Non-pigmented ciliary epithelial cell (primary cell): ENCODE measurements around the gene MRPS27.
A peak's percentile ranks its signal among the peaks of the same experiment; 100 is the strongest.
"Not testable (repeated sequence)": the region's sequence is repeated elsewhere in the genome, so short reads cannot be mapped to it uniquely, and the experiment has no call there.

Experiments
- DNase-seq: peaks from one replicate; pipeline ENCODE4 v3.0.0-alpha.2; 2010; ENCODE audit warnings: low read depth

MRPS27 gene

DNA sequence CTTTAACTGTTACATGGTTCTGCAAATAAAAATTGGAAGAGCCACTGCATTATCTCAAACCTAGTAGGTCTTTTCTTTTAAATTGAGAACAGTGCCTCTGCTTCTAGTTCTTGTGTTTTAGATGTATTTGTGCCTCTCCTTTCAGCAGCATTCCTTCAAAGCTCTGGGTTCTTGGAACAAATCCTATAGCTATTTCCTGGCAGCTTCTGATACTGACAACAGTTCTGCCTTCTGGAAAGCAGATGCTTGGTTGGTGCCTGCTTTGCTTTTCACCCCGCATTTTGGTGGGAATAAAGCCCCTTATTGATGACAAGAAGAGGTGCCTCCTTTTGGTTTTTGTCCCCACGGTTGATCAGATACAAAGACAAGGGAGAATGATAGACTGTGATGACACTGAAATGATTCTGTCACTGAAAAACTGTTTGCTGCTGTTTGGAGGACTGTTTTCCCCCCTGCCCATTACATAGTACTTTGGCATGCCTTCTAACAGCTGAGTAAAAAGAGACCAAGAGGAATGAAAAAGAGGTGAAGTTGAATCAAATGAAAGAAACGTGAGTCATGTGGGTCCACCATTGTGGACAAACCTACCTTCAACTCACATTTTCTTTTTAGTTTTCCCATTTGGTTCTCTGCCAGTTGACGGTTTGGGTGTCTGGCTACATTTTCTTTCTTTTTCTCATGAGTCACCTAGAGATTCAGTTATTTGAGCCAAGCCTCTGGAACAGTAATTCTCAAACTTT is 5.7 kb upstream of the MRPS27 start:
- no peak for DNase-seq

DNA sequence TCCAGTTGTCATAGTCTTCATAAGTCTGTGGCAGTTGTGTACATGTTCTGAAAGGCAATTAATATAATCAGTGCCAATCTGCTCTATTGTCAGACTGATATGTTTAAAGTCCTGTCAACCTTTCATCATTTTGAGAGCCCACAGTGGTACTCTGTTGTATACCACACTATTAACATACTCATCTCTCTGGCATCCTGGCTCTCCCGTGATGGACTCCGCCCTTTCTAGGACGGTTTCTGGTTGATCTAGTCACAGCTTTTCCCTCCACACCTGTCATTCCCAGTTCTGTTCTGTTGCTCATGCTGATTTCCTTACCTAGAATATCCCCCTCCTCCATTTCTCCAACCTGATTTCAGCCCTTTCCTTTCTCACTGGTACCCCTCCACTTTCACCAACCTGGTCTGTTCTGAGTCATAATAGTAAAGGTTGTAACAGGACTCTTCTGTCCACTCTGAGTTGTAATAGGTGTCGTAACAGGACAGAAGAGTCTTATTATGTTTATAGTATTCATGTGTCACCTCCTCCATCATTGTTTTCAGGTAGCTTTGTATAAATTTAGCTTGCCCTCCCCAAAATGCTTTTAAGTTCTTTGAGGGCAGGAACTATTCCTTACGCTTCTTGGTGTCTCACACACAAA is 4.3 kb upstream of the MRPS27 start:
- no peak for DNase-seq

DNA sequence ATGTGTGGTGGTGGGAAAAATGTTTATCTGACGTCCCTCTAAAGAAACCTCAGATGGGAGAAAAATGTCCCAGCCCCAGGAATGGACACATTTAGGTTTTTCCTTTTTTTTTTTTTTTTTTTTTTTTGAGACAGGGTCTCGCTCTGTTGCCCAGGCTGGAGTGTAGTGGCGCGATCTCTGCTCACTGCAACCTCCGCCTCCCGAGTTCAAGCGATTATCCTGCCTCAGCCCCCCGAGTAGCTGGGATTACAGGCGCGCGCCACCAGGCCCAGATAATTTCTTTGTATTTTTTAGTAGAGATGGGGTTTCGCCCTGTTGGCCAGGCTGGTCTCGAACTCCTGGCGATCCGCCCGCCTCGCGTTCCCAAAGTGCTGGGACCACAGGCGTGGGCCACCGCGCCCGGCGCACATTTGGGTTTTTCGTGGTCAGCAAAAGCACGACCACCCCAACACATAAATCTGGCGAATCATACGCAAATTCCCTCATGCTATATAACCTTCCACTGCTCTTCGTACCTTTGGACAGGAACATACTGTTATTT is 535 bp downstream of the MRPS27 start:
- DNase-seq, result not testable (repeated sequence)

DNA sequence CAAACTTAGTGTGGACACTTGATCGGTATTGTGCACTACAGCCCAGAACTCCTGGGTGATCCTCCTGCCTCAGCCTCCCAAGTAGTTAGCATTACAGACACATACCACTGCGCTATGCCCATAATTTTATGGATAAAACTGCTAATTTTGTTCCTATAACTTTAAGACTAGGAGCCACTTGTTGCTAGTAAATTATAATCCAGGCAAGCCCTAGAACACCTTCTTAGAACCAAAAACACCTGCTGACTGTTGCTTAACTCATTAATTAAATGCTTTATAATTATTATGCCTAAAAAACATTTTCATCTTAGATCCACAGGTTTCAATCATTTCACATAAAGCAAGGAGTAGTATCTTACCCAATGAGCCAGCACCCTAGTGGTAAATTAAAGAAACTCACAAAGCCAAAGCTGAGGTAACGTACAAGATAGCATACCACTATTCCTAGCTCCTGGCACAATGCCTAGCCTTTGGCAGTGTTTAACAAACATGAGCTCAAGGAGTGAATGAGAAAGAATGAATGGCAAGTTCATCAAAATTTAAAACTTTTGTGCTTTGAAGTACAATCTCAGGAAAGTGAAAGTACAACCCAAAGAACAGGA is 5.4 kb downstream of the MRPS27 start:
- DNase-seq, result peak; percentile 60

DNA sequence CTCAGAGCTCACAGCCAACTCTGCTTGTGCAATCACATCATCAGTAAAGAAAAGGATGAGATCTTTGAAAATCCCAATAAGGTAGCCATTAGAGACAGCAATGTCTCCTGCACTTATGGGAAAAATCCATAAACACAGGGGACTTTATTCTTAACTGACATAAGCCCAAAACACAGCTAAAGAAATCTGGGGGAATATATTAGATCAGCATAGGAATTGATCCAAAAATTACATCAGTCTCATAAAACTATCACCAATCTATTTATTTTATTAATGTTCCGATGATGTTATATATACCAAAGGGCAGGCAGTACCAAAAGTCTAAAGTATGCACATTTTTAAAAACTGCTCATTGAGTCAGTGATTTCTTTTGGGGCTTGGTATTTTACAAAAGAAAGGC is 6.9 kb downstream of the MRPS27 start:
- no peak for DNase-seq

DNA sequence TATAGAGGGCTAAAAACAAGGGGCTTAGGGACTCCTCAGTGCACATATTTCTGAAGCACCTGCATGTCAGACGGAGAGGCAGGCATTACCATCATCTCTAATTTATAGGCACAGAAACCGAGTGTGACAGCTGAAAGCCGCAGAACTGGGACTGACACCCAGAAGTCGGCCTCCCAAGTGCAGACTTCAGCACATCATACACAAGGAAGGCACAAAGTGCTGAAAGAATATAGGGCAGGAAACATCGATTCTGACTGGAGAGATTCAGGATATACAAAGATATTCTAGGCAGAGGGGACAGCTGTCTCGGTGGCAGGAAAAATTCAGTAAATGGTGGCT is 11.2 kb downstream of the MRPS27 start:
- DNase-seq, result no peak

DNA sequence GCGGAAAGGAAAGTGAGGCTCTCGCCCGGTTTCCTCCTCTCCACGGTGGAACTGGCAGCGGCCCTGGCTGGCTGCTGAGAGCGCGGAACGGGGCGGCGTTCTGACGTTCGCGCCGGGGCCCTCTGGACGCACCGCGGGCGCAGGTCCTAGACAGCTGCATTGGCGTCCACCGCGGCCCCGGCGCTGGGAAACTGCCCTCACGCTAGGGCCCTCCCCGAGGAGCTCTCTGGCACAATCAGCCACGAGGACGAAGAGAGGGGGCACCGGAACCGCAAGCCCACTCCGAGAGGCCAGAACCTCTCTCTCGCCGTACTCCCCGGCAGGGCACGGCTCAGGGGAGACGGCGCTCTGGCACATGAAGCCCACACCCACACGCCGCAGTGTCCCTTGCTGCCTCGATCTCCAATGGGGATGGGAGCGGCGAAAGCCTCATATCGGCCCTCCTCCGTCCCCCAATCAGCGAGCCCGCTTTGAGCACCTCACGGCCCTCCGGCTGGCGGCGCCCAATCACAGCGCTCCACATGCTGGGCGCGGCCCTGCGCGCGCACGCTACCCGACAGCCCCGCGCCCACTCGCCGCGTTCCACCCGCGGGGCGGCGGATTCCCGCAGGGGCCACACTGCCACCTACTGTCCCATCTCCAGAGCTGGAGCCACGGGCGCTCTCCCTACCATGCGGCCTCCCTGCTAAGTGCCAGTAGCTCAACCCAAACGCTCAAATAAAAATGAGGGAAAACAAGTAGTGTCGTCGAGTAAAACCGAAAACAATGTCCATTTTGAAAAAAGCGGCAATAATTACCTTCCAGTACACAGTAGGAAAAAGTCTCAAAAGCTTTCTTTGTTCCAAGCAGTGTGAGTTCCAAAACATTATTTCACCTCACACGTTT is 11.8 kb downstream of the MRPS27 start:
- peak; percentile 89 for DNase-seq

DNA sequence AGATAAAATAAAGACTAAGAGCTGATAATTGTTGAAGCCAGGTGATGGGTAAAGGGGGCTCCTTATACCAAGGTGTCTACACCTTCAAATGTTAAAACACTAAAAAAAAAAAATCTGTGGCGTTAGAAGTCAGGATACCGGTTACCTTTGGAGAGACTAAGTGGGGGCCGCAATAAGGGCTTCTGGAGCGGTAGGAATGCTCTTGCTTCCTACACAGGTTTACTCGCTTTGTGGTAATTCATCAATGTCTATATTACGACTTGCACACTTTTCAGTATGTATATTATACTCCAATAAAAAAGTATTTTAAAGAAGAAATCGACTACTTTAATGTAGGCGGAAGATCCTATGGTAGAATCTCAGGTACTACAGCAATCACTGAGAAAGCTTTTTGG is 12.5 kb downstream of the MRPS27 start:
- no peak for DNase-seq

DNA sequence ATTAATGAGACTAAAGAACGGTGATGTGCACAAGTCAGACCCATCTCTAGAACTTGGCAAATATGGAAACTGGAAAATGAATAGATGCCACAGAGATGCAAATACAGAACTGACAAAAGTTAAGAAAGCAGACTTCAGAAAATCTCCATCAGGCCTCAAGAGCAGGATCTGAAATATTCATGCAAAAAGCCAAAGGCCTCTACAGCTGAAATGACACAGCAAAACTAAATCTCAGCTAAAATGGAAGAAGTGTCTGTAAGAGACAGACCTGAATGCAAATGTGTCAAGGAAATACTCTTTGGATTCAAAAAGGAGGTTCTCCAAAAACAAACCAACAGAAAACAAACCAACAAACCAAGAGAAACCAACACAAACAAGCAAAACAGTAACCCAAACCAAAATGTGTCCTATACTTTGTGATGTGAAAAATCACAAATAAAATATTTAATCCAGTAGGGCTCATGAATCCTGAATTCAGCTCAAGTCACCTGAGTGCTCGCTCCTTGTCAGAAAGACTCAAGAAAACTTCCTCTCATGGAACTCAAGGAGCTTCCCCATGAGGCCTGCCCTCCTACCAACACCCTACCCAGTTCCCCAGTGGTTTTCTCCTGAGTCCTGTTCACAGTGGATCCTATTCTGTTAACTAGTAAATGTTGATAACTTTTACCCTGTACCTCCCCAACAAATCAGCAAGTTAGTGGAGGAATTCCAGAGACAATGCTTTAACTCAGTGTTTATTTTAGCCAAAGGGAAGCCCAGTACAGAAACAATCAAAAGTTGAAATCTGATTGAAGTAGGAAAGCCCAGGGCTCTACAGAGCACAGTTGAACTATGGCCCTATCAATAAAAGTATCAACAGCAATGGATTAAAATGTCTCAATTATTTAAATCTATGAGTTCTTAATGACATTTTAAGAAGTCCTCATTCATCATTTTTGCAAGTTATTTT is 14.6 kb downstream of the MRPS27 start:
- DNase-seq, result no peak

DNA sequence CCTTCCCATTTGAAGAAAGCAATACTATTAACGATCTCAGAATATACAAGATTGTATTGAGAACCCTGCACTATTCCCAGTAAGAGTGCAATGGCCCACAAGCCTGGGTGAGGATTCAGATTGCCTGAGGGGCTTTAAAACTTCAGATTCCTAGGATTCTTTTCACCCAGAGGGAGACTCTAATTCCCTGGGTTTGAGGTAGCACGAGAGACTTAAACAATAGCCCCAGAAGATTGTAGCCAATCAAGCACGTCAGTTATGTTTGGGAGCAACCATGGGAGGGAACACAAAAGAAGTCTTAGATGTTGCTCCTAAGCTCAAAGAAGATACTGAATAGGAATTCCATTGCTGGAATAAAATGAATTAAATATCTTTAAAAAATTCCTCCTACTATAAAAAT is 17.9 kb downstream of the MRPS27 start:
- DNase-seq, result no peak

DNA sequence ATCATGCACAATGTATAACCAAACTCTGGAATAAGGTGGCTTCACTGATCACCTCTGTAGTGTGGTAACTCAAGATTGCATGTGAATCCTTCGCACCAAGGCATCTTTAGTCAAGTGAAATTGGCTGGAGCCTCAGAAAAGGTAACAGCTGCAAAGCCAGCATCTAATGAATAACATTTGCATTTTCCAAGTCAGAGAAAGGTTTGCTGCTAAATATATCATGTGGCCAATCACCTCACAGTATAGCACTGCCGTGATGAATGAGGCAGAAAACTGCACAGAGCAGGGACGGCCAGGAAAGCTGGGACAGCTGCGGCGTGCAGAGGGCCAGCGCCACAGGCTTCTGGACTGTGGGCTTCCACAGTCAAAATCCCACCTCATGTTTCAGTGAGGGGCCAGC is 18.5 kb downstream of the MRPS27 start:
- DNase-seq, result no peak

DNA sequence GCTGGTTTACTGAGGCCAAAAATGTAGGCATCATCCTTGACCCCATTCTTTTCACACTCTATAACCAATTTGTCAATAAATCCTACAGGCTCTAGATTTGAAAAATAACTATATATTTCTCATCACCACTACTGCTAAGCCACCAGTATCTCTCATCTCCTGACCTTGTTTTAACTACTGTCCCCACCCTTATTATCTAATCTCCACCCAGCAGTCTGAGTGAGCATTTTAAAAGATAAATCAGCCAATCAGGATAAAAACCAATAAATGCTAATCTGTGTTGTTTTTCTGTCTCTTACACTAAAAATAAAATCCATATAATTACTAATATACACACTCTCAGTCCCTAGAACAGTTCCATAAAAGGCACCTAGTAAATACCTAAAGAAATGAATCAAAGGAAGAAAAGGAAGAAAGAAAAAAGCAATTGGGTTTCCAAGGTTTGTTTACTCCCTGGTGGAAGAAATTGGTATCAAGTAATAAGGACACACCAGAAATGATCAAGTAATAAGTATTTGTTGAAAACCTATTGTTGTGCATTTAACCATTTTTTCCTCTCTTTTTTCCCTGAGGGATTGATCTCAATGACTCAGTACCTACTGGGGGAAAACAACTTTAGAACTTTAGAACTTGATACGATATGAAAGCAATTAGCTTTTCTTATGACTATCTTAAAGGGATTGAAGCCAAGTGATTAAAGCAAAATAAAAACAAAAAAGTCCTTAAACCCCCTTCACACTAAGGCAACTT is 19.3 kb downstream of the MRPS27 start:
- DNase-seq, result no peak

DNA sequence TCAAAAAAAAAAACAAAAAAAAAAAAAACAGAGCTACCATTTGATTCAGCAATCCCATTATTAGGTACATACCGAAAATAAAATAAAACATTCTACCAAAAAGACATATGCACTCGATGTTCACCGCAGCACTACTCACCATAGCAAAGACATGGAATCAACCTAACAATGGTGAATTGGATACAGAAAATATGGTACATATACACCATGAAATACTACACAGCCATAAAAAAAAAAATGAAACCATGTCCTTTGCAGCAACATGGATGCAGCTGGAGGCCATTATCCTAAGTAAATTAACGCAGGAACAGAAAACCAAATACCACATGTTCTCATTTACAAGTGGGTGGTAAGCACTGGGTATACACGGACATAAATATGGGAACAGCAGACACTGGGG is 21.3 kb downstream of the MRPS27 start:
- no peak for DNase-seq

DNA sequence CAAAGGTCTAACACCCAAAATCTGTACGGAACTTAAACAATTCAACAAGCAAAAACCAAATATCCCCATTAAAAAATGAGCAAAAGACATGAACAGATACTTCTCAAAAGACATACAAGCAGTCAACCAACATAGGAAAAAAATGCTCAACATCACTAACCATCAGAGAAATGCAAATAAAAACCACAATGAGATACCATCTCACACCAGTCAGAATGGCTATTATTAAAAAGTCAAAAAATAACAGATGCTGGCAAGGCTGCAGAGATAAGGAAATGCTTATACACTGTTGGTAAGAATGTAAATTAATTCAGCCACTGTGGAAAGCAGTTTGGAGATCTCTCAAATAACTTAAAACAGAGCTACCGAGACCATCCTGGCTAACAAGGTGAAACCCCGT is 21.9 kb downstream of the MRPS27 start:
- not testable (repeated sequence) for DNase-seq

DNA sequence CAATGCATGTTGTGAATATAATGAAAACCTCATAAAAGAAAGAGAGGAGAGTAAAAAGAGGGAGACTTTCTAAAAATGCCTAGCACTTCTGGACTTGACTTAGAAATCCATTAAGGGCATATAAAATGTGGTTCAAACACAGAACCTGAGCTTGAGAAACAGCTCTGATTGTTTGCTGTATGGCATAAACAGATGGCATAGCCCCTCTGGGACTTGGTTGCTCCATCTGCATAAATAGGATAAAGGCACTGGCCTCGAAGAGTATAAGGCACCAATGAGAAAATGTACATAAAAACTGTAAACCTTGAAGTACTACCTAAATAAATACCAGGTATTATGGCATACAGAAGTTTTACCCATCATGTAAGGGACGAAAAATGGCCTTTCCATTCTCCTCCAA is 23.8 kb downstream of the MRPS27 start:
- no peak for DNase-seq

DNA sequence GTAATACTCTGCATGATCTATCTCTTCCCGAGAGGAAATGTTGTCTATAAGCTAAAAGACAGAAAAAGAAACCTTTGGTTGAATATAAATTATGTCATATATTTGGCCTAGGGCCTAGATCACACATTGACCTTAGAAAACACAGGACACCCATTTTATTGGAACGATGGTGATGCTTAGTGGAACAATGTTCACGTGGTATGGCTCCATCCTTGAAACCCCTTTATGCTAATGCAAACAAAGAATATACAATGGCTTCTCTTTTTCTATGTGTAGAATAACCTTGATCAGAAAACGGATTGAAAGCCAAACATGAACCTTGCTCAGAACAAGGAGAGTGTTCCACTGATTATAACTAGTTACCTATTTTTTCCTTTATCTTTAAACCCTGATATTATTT is 24.5 kb downstream of the MRPS27 start:
- DNase-seq, result no peak

DNA sequence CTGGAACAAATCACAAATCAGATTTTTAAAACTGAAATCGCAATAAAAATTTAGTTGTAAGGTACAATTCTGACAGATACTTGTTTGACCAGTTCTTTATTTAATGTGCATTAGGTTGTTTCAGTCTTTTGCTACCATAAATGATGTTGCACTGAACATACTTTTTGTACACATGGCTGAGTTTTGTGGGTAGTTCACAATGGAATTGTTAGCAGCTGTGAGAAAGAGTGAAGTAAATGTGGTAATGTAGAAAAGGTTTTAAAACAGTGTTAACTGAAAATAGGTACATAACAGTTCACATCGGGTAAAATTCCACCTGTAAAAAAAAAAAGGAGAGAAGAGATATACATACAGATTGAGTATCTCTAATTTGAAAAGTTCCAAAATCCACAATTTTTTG is 25.6 kb downstream of the MRPS27 start:
- DNase-seq, result no peak

DNA sequence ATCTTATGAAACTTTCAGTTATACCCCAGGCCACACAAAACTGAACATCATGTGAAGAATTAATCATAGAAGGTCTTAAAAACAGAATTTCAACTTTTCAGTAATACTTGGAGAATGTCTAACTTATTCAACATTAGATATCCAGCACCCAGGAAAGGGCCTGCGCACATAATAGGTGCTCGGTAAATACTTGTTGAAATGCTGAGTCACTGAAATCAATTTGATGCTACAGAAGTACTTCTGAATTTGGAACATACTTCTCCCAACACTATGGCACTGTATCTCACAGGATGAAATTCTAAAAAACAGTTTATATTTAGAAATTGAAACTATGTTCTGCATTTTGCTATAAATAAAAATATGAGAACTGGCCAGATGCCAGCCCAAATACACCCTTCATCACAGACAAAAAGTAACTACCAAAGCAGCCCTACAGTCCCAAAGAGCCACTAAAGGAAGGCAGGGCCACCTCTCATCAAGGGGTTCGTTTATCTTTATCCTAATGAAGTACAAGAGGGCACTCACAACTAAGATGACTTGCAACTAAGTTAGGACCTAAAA is 26.5 kb downstream of the MRPS27 start:
- no peak for DNase-seq

DNA sequence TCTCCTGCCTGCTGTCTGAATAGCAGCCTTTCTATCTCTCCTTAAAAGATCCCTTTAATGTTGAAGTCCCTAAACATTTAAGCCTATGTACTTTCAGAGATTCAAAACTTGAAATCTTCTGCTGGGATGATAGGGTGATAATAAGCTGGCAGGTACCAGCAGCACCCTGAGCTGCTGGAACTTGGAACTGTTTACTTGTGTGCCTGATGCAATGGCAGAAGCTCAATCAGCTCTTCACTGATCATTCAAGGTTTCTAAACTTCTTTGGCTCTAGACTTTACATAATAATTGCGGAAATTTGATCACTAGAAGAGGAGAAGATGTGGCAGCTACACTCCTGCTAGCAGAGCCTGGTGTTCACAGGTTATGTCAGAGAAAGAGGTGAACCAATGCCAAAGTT is 27.6 kb downstream of the MRPS27 start:
- DNase-seq, result no peak

DNA sequence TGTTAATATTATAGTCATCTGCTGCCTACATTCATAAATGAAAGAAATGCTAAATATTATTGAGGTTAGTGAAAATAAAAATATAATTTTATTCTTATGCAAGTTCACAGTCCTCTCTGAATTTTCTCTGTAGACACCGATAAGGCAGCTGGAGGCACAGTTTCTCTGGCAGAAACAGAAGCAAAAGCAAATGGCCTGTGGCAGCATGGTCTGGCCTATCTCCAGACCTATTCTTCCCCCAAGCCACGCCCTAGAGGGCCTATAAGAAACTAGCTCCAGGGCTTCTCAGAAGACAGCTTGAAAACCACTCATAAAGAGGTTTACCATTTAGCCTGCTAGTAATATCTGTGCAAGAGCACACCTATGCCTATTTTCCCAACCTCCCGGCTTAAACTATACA is 28.4 kb downstream of the MRPS27 start:
- DNase-seq, result no peak
